Right atrium auricular region (tissue), 2 donors: ENCODE results near the gene BCAM. TPM values are rescaled to one million over a fixed set of nuclear protein-coding genes. Genes with fewer than 3 reads are reported as not detected.
A peak's percentile ranks its signal among the peaks of the same experiment; 100 is the strongest.
"Not testable (repeated sequence)": the region's sequence is repeated elsewhere in the genome, so short reads cannot be mapped to it uniquely, and the experiment has no call there.

Source experiments
- DNase-seq: peaks from one replicate; pipeline ENCODE4 v3.0.0-alpha.2; 2019; ENCODE audit warnings: low spot score
- H3K27ac ChIP-seq, 2 donors: fragments of 200-600 bp; sonication (generic); 1 replicate in 1 of 2; 2 replicates in 1 of 2; pipeline ENCODE4 v1.5.1; 2016 to 2019
- H3K27me3 ChIP-seq, 2 donors: fragments of 200-600 bp; sonication (generic); one replicate each; pipeline versions ENCODE4 v1.5.1 to v1.6.0; 2017 to 2019
- H3K36me3 ChIP-seq: fragments of 200-600 bp; sonication (generic); one replicate; pipeline ENCODE4 v1.5.1; 2016
- H3K4me1 ChIP-seq, 2 donors: fragments of 200-600 bp; sonication (generic); one replicate each; pipeline versions ENCODE4 v1.5.1 to v1.6.0; 2017 to 2019
- H3K4me3 ChIP-seq, 2 donors: fragments of 200-600 bp; sonication (generic); 1 replicate in 1 of 2; 2 replicates in 1 of 2; pipeline ENCODE4 v1.5.1; 2017 to 2019; ENCODE audit warnings: mild to moderate bottlenecking in 1 of 2, moderate library complexity in 1 of 2
- H3K9me3 ChIP-seq, 2 donors: fragments of 200-600 bp; sonication (generic); one replicate each; pipeline ENCODE4 v1.5.1; 2019
- total RNA-seq, 2 donors: library from RNA; depleted of rRNA; stranded (reverse); fragments of >200 nt; gene quantifications; one replicate each; pipeline ENCODE4 v1.1.0, GENCODE V29; 2016
- TF ChIP-seq, protein P1 (sequence below), 2 donors: fragments of 200-600 bp; sonication (generic); IDR thresholded peaks; one replicate each; pipeline ENCODE4 v1.5.1; 2019; ENCODE audit warnings: antibody characterized with exemption in 2 of 2

BCAM gene
- total RNA-seq, 2 donors from 2014 or later = 82.1 to 102 TPM

DNA sequence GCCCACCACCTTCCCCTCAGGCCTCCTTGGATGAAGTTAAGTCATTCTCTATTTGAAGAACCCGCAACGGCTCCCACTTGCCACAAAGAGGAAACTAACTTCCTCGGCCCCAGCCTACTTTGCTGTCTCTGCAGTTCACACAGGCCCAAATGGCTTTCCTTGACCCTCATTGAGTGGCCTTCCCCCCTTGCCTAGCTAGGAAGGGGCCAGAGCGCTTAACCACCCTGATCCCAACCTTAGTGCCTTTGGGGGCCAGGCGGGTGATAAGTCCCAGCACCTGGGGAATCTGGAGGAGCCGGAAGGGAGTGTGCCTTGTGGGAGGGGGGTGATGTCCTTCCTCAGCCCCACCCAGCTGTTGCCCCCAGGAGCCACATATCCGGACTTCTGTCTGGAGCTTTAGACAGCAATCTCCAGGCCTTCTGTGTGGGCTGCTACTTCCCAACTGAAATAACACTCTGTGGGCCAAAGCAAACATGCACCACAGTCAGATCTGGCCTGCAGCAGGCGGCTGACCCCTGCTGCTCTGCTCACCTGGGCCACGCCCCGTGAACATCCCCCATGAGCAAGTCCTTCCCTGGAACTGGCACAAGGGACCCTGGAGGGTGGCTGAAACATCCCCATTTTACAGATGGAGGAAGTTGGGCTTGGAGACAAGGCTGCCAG lies 47.6 kb downstream of the BCAM start:
- peaks cover 0 to 28% of the 10 kb centered on the region in 2 donors for H3K4me1 ChIP-seq
- no peak overlapping the region for H3K4me3 ChIP-seq
- H3K27ac ChIP-seq = peak overlapping the region; percentile 16 to 29
- no peak for DNase-seq
- no peaks in the 10 kb centered on the region for H3K9me3 ChIP-seq
- TF ChIP-seq, protein P1, sequence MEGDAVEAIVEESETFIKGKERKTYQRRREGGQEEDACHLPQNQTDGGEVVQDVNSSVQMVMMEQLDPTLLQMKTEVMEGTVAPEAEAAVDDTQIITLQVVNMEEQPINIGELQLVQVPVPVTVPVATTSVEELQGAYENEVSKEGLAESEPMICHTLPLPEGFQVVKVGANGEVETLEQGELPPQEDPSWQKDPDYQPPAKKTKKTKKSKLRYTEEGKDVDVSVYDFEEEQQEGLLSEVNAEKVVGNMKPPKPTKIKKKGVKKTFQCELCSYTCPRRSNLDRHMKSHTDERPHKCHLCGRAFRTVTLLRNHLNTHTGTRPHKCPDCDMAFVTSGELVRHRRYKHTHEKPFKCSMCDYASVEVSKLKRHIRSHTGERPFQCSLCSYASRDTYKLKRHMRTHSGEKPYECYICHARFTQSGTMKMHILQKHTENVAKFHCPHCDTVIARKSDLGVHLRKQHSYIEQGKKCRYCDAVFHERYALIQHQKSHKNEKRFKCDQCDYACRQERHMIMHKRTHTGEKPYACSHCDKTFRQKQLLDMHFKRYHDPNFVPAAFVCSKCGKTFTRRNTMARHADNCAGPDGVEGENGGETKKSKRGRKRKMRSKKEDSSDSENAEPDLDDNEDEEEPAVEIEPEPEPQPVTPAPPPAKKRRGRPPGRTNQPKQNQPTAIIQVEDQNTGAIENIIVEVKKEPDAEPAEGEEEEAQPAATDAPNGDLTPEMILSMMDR (IDR thresholded peaks at IDR 0.05) = no peak
- H3K36me3 ChIP-seq = peaks cover 7% of the 10 kb centered on the region
- H3K27me3 ChIP-seq = no peaks in the 10 kb centered on the region

DNA sequence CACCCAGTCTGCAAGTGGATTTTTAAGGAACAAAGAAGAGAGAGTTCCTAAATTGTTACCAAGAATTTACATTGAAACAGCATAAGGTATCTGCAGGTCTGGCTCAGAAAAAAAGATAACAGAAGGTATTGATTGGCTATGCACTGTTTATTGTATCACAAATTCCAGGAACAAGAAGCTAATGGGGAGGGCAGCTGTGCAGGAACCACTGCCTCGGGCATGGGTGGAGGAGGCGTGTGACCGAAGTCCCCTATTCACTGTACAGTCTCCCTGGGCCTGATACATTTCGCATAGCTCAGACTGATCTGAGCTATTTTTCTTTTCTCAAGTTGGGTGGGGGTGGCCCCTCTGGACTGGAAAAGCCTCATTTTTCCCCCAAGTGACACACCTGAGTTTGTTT lies 48.9 kb downstream of the BCAM start:
- peaks cover 0 to 27% of the 10 kb centered on the region in 2 donors for H3K4me1 ChIP-seq
- no peak overlapping the region for H3K4me3 ChIP-seq
- H3K9me3 ChIP-seq = no peaks in the 10 kb centered on the region
- peaks cover 7% of the 10 kb centered on the region for H3K36me3 ChIP-seq
- no peak for DNase-seq
- TF ChIP-seq, protein P1 (IDR thresholded peaks at IDR 0.05) = no peak
- no peaks in the 10 kb centered on the region for H3K27me3 ChIP-seq
- H3K27ac ChIP-seq = no peak overlapping the region

GRCh38 chr19:44861576-44861975 lies 52.7 kb downstream of the BCAM start:
- peaks cover 25% of the 10 kb centered on the region for H3K36me3 ChIP-seq
- not testable (repeated sequence) for H3K27me3 ChIP-seq, H3K9me3 ChIP-seq, DNase-seq, H3K4me3 ChIP-seq, H3K27ac ChIP-seq
- H3K4me1 ChIP-seq = peaks cover 0 to 16% of the 10 kb centered on the region in 2 donors

- Histone ChIP-seq H3K4me1 (no peaks in the 10 kb centered on the region), H3K36me3 (peaks cover 38% of the 10 kb centered on the region), H3K4me3 (no peak overlapping the region), H3K27me3 (no peaks in the 10 kb centered on the region), H3K9me3 (no peaks in the 10 kb centered on the region), H3K27ac (no peak overlapping the region)
- TF ChIP-seq, protein P1 (IDR thresholded peaks at IDR 0.05) = no peak
- DNase-seq = no peak
These were observed 55.1 kb downstream of the BCAM start for GRCh38 chr19:44863990-44864389.

DNA sequence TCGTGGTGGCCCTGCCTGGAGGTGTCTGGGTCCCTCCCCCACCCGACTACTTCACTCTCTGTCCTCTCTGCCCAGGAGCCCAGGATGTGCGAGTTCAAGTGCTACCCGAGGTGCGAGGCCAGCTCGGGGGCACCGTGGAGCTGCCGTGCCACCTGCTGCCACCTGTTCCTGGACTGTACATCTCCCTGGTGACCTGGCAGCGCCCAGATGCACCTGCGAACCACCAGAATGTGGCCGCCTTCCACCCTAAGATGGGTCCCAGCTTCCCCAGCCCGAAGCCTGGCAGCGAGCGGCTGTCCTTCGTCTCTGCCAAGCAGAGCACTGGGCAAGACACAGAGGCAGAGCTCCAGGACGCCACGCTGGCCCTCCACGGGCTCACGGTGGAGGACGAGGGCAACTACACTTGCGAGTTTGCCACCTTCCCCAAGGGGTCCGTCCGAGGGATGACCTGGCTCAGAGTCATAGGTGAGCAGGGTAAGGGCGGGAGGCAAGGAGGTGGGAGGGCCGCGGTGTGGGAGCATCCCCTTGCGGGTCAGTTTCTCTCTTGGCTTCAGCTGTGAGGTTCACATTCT lies 56.4 kb downstream of the BCAM start:
- no peak overlapping the region for H3K27ac ChIP-seq

DNA sequence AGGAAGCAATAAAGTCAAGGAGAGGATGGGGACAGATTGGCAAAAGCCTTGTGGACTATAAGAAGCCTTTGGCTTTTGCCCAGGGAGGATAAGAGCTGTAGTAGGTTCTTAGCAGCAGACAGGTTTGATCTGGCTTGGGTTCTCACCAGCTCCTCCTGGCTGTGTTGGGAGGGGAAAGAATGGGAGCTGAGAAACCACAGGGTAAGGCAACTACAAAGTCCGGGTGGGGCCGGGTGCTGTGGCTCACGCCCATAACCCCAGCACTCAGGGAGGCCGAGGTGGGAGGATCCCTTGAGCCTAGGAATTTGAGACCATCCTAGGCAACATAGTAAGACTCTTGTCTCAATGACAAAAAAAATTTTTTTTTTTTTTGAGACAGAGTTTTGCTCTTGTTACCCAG lies 57.8 kb downstream of the BCAM start:
- DNase-seq = no peak
- Histone ChIP-seq H3K27ac (no peak overlapping the region), H3K36me3 (peaks cover 41% of the 10 kb centered on the region), H3K27me3 (no peaks in the 10 kb centered on the region), H3K4me1 (peaks cover 0 to 22% of the 10 kb centered on the region in 2 donors), H3K4me3 (no peak overlapping the region), H3K9me3 (no peaks in the 10 kb centered on the region)
- TF ChIP-seq, protein P1 (IDR thresholded peaks at IDR 0.05) = no peak

More for the DNA sequence above, 56.4 kb downstream of the BCAM start:
- no peak for DNase-seq
- H3K4me1 ChIP-seq = peaks cover 0 to 8% of the 10 kb centered on the region in 2 donors
- H3K4me3 ChIP-seq = no peak overlapping the region
- H3K36me3 ChIP-seq = peaks cover 31% of the 10 kb centered on the region
- TF ChIP-seq, protein P1 (IDR thresholded peaks at IDR 0.05) = no peak
- no peaks in the 10 kb centered on the region for H3K27me3 ChIP-seq
- H3K9me3 ChIP-seq = no peaks in the 10 kb centered on the region
